Endothelial cell of umbilical vein (primary cell): ENCODE measurements around the gene MRPL55. TPM values are rescaled to one million over a fixed set of nuclear protein-coding genes. Genes with fewer than 3 reads are reported as not detected.

Experiments used
- BruUV-seq: library from RNA; stranded (reverse); fragments of 400-500 nt; replicated peaks from 2 replicates; lab custom pipeline; 2021; lab: Mats Ljungman, UMichigan
- CTCF ChIA-PET: fragments of 300-600, 350-600 bp; sonication (Branson Sonifier 250); formaldehyde crosslinking; loops from one replicate; lab custom pipeline; 2021; ENCODE audit warnings: antibody characterized with exemption, inconsistent platforms; lab: Charles Lee
- POLR2A ChIA-PET: fragments of 300-600, 350-600 bp; sonication (Branson Sonifier 250); formaldehyde crosslinking; loops from one replicate; lab custom pipeline; 2021; ENCODE audit warnings: antibody characterized with exemption, inconsistent platforms; lab: Charles Lee
- DNase-seq: peaks from one replicate; pipeline ENCODE4 v3.0.0-alpha.2; 2011; ENCODE audit warnings: low read depth, low spot score
- FAIRE-seq: peaks from 2 replicates; lab custom pipeline; 2011; peaks lifted over from hg19 to GRCh38; lab: Jason Lieb, UNC
- H2AFZ ChIP-seq: 2 replicates; pipeline ENCODE4 v1.6.0; 2012; ENCODE audit warnings: low read depth, low read length, control low read depth, inconsistent platforms
- H3K27ac ChIP-seq: 2 replicates; pipeline ENCODE4 v1.5.1; 2011; ENCODE audit warnings: low read depth, mild to moderate bottlenecking, control low read depth, low read length, moderate library complexity; ENCODE audit not compliant: insufficient read depth
- H3K27me3 ChIP-seq, 2 experiments: 2 replicates each; pipeline versions ENCODE4 v1.6.0 to v1.6.1; 2011; ENCODE audit warnings: low read length in 2 of 2, mixed read lengths in 1 of 2; ENCODE audit not compliant: control insufficient read depth in 2 of 2, insufficient read depth in 2 of 2
- H3K36me3 ChIP-seq, 2 experiments: 2 replicates in 1 of 2; 3 replicates in 1 of 2; pipeline ENCODE4 v1.5.1; 2011; ENCODE audit warnings: low read length in 2 of 2, mild to moderate bottlenecking in 1 of 2, moderate library complexity in 1 of 2; ENCODE audit not compliant: control insufficient read depth in 2 of 2, insufficient read depth in 2 of 2; ENCODE audit errors: extremely low read depth in 1 of 2
- H3K4me1 ChIP-seq: 3 replicates; pipeline ENCODE4 v1.5.1; 2011; ENCODE audit warnings: mild to moderate bottlenecking, low read length; ENCODE audit not compliant: control insufficient read depth, insufficient read depth; ENCODE audit errors: extremely low read depth
- H3K4me2 ChIP-seq: 2 replicates; pipeline ENCODE4 v1.6.1; 2011; ENCODE audit warnings: low read length, control low read depth, mixed read lengths; ENCODE audit not compliant: insufficient read depth
- H3K4me3 ChIP-seq, 3 experiments: fragments of 200-600 bp in 1 of 3; sonication (generic), shearing (Covaris generic) in 1 of 3; replicated peaks in 1 of 3; 2 replicates each; pipeline ENCODE4 v1.5.1; 2011 to 2016; ENCODE audit warnings: control low read depth in 3 of 3, low read length in 3 of 3, mild to moderate bottlenecking in 2 of 3, inconsistent platforms in 1 of 3, low read depth in 1 of 3, moderate library complexity in 1 of 3; ENCODE audit not compliant: insufficient read depth in 1 of 3
- H3K79me2 ChIP-seq: 2 replicates; pipeline ENCODE4 v1.6.0; 2012; ENCODE audit warnings: low read length, inconsistent platforms; ENCODE audit not compliant: control insufficient read depth, insufficient read depth
- H3K9ac ChIP-seq: replicated peaks from 2 replicates; pipeline ENCODE3; 2011; ENCODE audit warnings: low read length, control low read depth; ENCODE audit not compliant: insufficient read depth; ENCODE audit errors: extremely low read depth
- H3K9me1 ChIP-seq: replicated peaks from 3 replicates; pipeline ENCODE4 v1.6.0; 2011; ENCODE audit warnings: mild to moderate bottlenecking, low read length; ENCODE audit not compliant: control insufficient read depth, insufficient read depth; ENCODE audit errors: extremely low read depth
- H3K9me3 ChIP-seq: replicated peaks from 2 replicates; pipeline ENCODE4 v1.5.1; 2012; ENCODE audit warnings: low read length, inconsistent platforms; ENCODE audit not compliant: control insufficient read depth, insufficient read depth
- H4K20me1 ChIP-seq: replicated peaks from 2 replicates; pipeline ENCODE3; 2011; ENCODE audit warnings: mild to moderate bottlenecking, low read length; ENCODE audit not compliant: control insufficient read depth, insufficient read depth; ENCODE audit errors: extremely low read depth
- EZH2 ChIP-seq: IDR thresholded peaks from 2 replicates; pipeline ENCODE4 v1.6.1; 2012; ENCODE audit warnings: borderline replicate concordance, low read depth, mild to moderate bottlenecking, moderate library complexity, low read length, inconsistent platforms; ENCODE audit not compliant: severe bottlenecking
- FOS ChIP-seq: IDR thresholded peaks from 2 replicates; pipeline ENCODE4 v1.6.1; 2011; ENCODE audit warnings: mild to moderate bottlenecking, low read length, moderate library complexity, borderline replicate concordance; ENCODE audit not compliant: insufficient read depth
- GATA2 ChIP-seq: IDR thresholded peaks from 2 replicates; pipeline ENCODE4 v1.7.0; 2011; ENCODE audit warnings: low read depth, mild to moderate bottlenecking, moderate library complexity, mixed read lengths, low read length; ENCODE audit not compliant: insufficient read length, insufficient read depth
- JUN ChIP-seq: IDR thresholded peaks from 2 replicates; pipeline ENCODE4 v1.6.1; 2011; ENCODE audit warnings: borderline replicate concordance, low read depth; ENCODE audit not compliant: insufficient read length, insufficient read depth
- MYC ChIP-seq: IDR thresholded peaks from one replicate; pipeline ENCODE4 v1.6.1; 2011; ENCODE audit warnings: mild to moderate bottlenecking, low read depth, low read length
- POLR2A ChIP-seq: IDR thresholded peaks from 2 replicates; pipeline ENCODE4 v1.6.1; 2012; ENCODE audit warnings: low read depth, mild to moderate bottlenecking, control low read depth, low read length
- POLR2AphosphoS5 ChIP-seq: IDR thresholded peaks from 2 replicates; pipeline ENCODE4 v1.6.1; 2012; ENCODE audit warnings: low read depth, mild to moderate bottlenecking, control low read depth, low read length, moderate library complexity; ENCODE audit not compliant: insufficient read depth
- dilution Hi-C: fragments of 300-500 bp; cut with MboI; formaldehyde crosslinking; loops from one replicate; pipeline ENCODE4 v1.15.0; 2019; ENCODE audit warnings: low sequenced_read_pairs; ENCODE audit not compliant: extremely low pct_ligation_motif_present
- intact Hi-C: fragments of 100-400 bp; cut with micrococcal nuclease; formaldehyde crosslinking; loops from one replicate; pipeline ENCODE4 v1.10.0; 2022
- polyA plus RNA-seq, 4 experiments: library from polyadenylated mRNA; depleted of rRNA in 3 of 4; stranded (reverse) in 3 of 4; unstranded in 1 of 4; fragments of >200 nt; gene quantifications; 2 replicates each; pipeline versions ENCODE4 v1.2.1 to v1.2.3, GENCODE V29; 2011 to 2012; ENCODE audit warnings: missing spikeins in 1 of 4
- total RNA-seq: library from RNA; stranded (reverse); gene quantifications from 2 replicates; pipeline ENCODE4 v1.2.3, GENCODE V29; 2021
- TF ChIP-seq, protein P1 (sequence below): IDR thresholded peaks from 2 replicates; pipeline ENCODE4 v1.6.1; 2011; ENCODE audit not compliant: insufficient read depth, insufficient read length
- TF ChIP-seq, protein P2 (sequence below), 2 donors: IDR thresholded peaks; 1 replicate in 1 of 2; 2 replicates in 1 of 2; pipeline ENCODE4 v1.5.1; 2011; ENCODE audit warnings: low read length in 2 of 2, mild to moderate bottlenecking in 2 of 2, moderate library complexity in 2 of 2, control low read depth in 1 of 2, inconsistent platforms in 1 of 2, low read depth in 1 of 2; ENCODE audit not compliant: insufficient read depth in 1 of 2; ENCODE audit errors: extremely low read depth in 1 of 2

The MRPL55 gene
- total and polyA plus RNA-seq, 2 donors (not counting 3 experiments of a cell fraction or from before 2014, with no cell fraction given) = 58.7 to 155 TPM

DNA sequence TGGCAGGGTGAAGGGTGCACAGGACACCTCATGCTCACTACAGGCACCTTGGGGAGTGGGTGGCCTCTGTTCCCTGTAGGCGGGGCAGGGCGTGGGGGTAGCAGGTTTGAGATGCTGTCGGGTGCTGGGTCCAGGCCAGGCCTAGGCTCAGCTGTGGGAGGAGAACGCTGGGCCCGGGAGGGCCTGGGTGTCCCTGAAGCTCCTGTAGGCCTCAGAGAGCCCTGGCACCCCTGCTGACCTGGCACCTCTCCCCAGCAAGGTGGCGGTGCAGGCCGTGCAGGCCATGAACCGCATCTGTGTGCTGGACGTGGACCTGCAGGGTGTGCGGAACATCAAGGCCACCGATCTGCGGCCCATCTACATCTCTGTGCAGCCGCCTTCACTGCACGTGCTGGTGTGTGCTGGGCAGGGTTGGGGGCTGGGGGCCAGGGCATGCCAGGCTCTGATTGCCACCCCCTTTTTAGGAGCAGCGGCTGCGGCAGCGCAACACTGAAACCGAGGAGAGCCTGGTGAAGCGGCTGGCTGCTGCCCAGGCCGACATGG, 38.1 kb upstream of the MRPL55 start:
- no peaks in the 10 kb centered on the region for H4K20me1 ChIP-seq
- no peak overlapping the region for H3K27ac ChIP-seq
- FAIRE-seq = no peak
- peaks cover 0 to 16% of the 10 kb centered on the region in 2 experiments for H3K36me3 ChIP-seq
- no TSS peak for BruUV-seq
- peaks cover 23% of the 10 kb centered on the region for H3K4me1 ChIP-seq
- H3K9me1 ChIP-seq = no peaks in the 10 kb centered on the region
- ChIA-PET POLR2A (no interaction called here), CTCF (no interaction called here)
- H3K4me2 ChIP-seq = no peak overlapping the region
- H3K79me2 ChIP-seq = peaks cover 50% of the 10 kb centered on the region
- H3K9me3 ChIP-seq = no peaks in the 10 kb centered on the region
- H3K27me3 ChIP-seq = no peaks in the 10 kb centered on the region
- TF ChIP-seq POLR2A = no peak
- no peak for TF ChIP-seq JUN
- no peak for TF ChIP-seq EZH2
- no peak for TF ChIP-seq GATA2
- TF ChIP-seq MYC = no peak
- no peak for TF ChIP-seq POLR2AphosphoS5
- TF ChIP-seq, protein P1, sequence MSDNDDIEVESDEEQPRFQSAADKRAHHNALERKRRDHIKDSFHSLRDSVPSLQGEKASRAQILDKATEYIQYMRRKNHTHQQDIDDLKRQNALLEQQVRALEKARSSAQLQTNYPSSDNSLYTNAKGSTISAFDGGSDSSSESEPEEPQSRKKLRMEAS = no peak
- TF ChIP-seq, protein P2, sequence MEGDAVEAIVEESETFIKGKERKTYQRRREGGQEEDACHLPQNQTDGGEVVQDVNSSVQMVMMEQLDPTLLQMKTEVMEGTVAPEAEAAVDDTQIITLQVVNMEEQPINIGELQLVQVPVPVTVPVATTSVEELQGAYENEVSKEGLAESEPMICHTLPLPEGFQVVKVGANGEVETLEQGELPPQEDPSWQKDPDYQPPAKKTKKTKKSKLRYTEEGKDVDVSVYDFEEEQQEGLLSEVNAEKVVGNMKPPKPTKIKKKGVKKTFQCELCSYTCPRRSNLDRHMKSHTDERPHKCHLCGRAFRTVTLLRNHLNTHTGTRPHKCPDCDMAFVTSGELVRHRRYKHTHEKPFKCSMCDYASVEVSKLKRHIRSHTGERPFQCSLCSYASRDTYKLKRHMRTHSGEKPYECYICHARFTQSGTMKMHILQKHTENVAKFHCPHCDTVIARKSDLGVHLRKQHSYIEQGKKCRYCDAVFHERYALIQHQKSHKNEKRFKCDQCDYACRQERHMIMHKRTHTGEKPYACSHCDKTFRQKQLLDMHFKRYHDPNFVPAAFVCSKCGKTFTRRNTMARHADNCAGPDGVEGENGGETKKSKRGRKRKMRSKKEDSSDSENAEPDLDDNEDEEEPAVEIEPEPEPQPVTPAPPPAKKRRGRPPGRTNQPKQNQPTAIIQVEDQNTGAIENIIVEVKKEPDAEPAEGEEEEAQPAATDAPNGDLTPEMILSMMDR (IDR thresholded peaks at IDR 0.05; ENCODE audit: extremely low read depth in 1 of 2, insufficient read depth in 1 of 2, low read depth in 1 of 2, low read length in 2 of 2) = no peak
- no peak for TF ChIP-seq FOS
- dilution Hi-C loops = no loop called here
- no peak overlapping the region for H3K9ac ChIP-seq
- no peak for DNase-seq
- H3K4me3 ChIP-seq = no peak overlapping the region
- no peak overlapping the region for H2AFZ ChIP-seq
- intact Hi-C loops = no loop called here
